OCI-LY1 (cell line): ENCODE results near the gene GRB7.

Experiments used
- H2AFZ ChIP-seq: fragments of 200-600 bp; sonication (generic), shearing (Covaris generic); 2 replicates; pipeline ENCODE4 v1.6.0; 2014; ENCODE audit warnings: antibody characterized with exemption, mild to moderate bottlenecking, low read length
- H3F3A ChIP-seq: fragments of 200-600 bp; sonication (generic), shearing (Covaris generic); 2 replicates; pipeline ENCODE4 v1.6.0; 2014; ENCODE audit warnings: mild to moderate bottlenecking, antibody characterized with exemption, low read length, moderate library complexity; ENCODE audit not compliant: insufficient read depth
- H3K27ac ChIP-seq: fragments of 200-600 bp; sonication (generic); 2 replicates; pipeline ENCODE4 v1.5.1; 2014; ENCODE audit warnings: low read length, mixed run types, mild to moderate bottlenecking, low read depth; ENCODE audit not compliant: poor library complexity, severe bottlenecking
- H3K27me3 ChIP-seq: fragments of 200-600 bp; sonication (generic); 2 replicates; pipeline ENCODE4 v1.6.0; 2014; ENCODE audit warnings: antibody characterized with exemption, mild to moderate bottlenecking, low read length, moderate library complexity; ENCODE audit not compliant: insufficient read depth
- H3K36me3 ChIP-seq: fragments of 200-600 bp; sonication (generic); 2 replicates; pipeline ENCODE4 v1.6.1; 2014; ENCODE audit warnings: mild to moderate bottlenecking, antibody characterized with exemption, low read length, moderate library complexity, mixed read lengths; ENCODE audit not compliant: insufficient read depth
- H3K4me1 ChIP-seq: fragments of 200-600 bp; sonication (generic); 2 replicates; pipeline ENCODE4 v1.5.1; 2014; ENCODE audit warnings: mild to moderate bottlenecking, low read length, moderate library complexity; ENCODE audit not compliant: insufficient read depth, severe bottlenecking
- H3K4me2 ChIP-seq: fragments of 200-600 bp; sonication (generic), shearing (Covaris generic); 2 replicates; pipeline ENCODE4 v1.6.1; 2014; ENCODE audit warnings: low read length
- H3K4me3 ChIP-seq: fragments of 200-600 bp; sonication (generic); 2 replicates; pipeline ENCODE4 v1.5.1; 2014; ENCODE audit warnings: low read length, low read depth, mild to moderate bottlenecking, mixed read lengths; ENCODE audit not compliant: poor library complexity, severe bottlenecking
- H3K79me2 ChIP-seq: fragments of 200-600 bp; shearing (Covaris generic); 2 replicates; pipeline ENCODE4 v1.6.1; 2016; ENCODE audit warnings: mixed run types, low read length, mixed read lengths; ENCODE audit not compliant: insufficient read depth
- H3K9ac ChIP-seq: fragments of 200-600 bp; sonication (generic), shearing (Covaris generic); 2 replicates; pipeline ENCODE4 v1.6.1; 2014; ENCODE audit warnings: mild to moderate bottlenecking, low read length, mixed read lengths
- H3K9me2 ChIP-seq: fragments of 200-600 bp; sonication (generic), shearing (Covaris generic); 2 replicates; pipeline ENCODE4 v1.6.1; 2014; ENCODE audit warnings: low read depth, mild to moderate bottlenecking, low read length, mixed read lengths
- H3K9me3 ChIP-seq: fragments of 200-600 bp; shearing (Covaris generic); 2 replicates; pipeline ENCODE4 v1.6.1; 2014; ENCODE audit warnings: low read length, mixed read lengths
- H4K20me1 ChIP-seq: fragments of 200-600 bp; sonication (generic), shearing (Covaris generic); 2 replicates; pipeline ENCODE4 v1.6.0; 2016; ENCODE audit warnings: mild to moderate bottlenecking, low read length; ENCODE audit not compliant: insufficient read depth
- EZH2 ChIP-seq: fragments of 200-600 bp; sonication (generic), shearing (Covaris generic); IDR thresholded peaks from 2 replicates; pipeline ENCODE4 v1.8.0; 2017; ENCODE audit warnings: borderline replicate concordance, mixed run types, mild to moderate bottlenecking, antibody characterized with exemption, low read length, moderate library complexity, mixed read lengths
- TF ChIP-seq, protein P1 (sequence below): fragments of 200-600 bp; sonication (generic), shearing (Covaris generic); IDR thresholded peaks from 2 replicates; pipeline ENCODE4 v1.5.1; 2017; ENCODE audit warnings: mild to moderate bottlenecking, antibody characterized with exemption, low read length, moderate library complexity, mixed read lengths

Gene GRB7

GRCh38 chr17:39765175-39765574, 27.4 kb downstream of the GRB7 start:
- no peak overlapping the region for H3K9ac ChIP-seq
- no peaks in the 10 kb centered on the region for H3K27me3 ChIP-seq
- peaks cover 11% of the 10 kb centered on the region for H3F3A ChIP-seq
- peaks cover 95% of the 10 kb centered on the region for H3K36me3 ChIP-seq
- H3K4me3 ChIP-seq, result no peak overlapping the region
- H3K4me2 ChIP-seq, result no peak overlapping the region
- H3K9me3 ChIP-seq, result no peaks in the 10 kb centered on the region
- peaks cover 84% of the 10 kb centered on the region for H3K4me1 ChIP-seq
- peak overlapping the region; percentile 48 for H3K27ac ChIP-seq
- H3K79me2 ChIP-seq, result peaks cover 36% of the 10 kb centered on the region
- TF ChIP-seq, protein P1, sequence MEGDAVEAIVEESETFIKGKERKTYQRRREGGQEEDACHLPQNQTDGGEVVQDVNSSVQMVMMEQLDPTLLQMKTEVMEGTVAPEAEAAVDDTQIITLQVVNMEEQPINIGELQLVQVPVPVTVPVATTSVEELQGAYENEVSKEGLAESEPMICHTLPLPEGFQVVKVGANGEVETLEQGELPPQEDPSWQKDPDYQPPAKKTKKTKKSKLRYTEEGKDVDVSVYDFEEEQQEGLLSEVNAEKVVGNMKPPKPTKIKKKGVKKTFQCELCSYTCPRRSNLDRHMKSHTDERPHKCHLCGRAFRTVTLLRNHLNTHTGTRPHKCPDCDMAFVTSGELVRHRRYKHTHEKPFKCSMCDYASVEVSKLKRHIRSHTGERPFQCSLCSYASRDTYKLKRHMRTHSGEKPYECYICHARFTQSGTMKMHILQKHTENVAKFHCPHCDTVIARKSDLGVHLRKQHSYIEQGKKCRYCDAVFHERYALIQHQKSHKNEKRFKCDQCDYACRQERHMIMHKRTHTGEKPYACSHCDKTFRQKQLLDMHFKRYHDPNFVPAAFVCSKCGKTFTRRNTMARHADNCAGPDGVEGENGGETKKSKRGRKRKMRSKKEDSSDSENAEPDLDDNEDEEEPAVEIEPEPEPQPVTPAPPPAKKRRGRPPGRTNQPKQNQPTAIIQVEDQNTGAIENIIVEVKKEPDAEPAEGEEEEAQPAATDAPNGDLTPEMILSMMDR, result no peak
- no peak for TF ChIP-seq EZH2
- no peaks in the 10 kb centered on the region for H4K20me1 ChIP-seq
- no peaks in the 10 kb centered on the region for H3K9me2 ChIP-seq
- no peak overlapping the region for H2AFZ ChIP-seq

DNA sequence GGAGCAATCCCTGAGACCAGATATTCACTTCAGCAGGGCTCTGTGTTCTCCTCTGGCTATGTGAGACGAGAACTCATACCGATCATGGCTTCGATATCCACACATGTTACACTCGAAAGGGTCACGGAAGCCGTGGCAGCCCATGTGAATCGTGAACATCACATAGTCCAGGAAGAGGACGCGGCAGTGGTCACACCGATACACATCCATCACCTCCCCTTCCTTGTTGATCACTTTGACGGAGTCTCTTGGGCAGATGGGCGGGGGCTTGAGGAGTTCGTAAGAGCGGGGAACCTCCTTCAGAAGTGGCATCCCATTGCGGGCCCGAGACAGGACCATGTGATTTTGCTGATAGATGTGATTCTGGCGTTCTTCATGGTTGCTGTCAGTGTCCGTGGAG, 28.0 kb downstream of the GRB7 start:
- H3K36me3 ChIP-seq, result peaks cover 97% of the 10 kb centered on the region
- no peaks in the 10 kb centered on the region for H3K9me2 ChIP-seq
- H3K4me2 ChIP-seq, result no peak overlapping the region
- peaks cover 85% of the 10 kb centered on the region for H3K4me1 ChIP-seq
- TF ChIP-seq, protein P1, result no peak
- no peak for TF ChIP-seq EZH2
- peaks cover 42% of the 10 kb centered on the region for H3K79me2 ChIP-seq
- H3K27me3 ChIP-seq, result no peaks in the 10 kb centered on the region
- peaks cover 13% of the 10 kb centered on the region for H3F3A ChIP-seq
- no peaks in the 10 kb centered on the region for H3K9me3 ChIP-seq
- H3K27ac ChIP-seq, result peak overlapping the region; percentile 48
- no peaks in the 10 kb centered on the region for H4K20me1 ChIP-seq
- H2AFZ ChIP-seq, result no peak overlapping the region
- no peak overlapping the region for H3K9ac ChIP-seq
- no peak overlapping the region for H3K4me3 ChIP-seq

- Histone ChIP-seq H3K4me2 (no peak overlapping the region), H3K4me3 (no peak overlapping the region), H3K9me3 (no peaks in the 10 kb centered on the region), H3K9me2 (no peaks in the 10 kb centered on the region), H2AFZ (no peak overlapping the region), H3K4me1 (peaks cover 89% of the 10 kb centered on the region), H3K27me3 (no peaks in the 10 kb centered on the region), H3K79me2 (peaks cover 56% of the 10 kb centered on the region), H4K20me1 (no peaks in the 10 kb centered on the region), H3K9ac (peak overlapping the region; percentile 17; the same call in 1 of the 2 replicates), H3K27ac (peak overlapping the region; percentile 72), H3F3A (peaks cover 12% of the 10 kb centered on the region), H3K36me3 (peaks cover 100% of the 10 kb centered on the region)
- no peak for TF ChIP-seq EZH2
- TF ChIP-seq, protein P1, result no peak
Measured at GRCh38 chr17:39767147-39767546, 29.4 kb downstream of the GRB7 start.
